Loucy (cell line): ENCODE results near the gene FEM1B.

ENCODE experiments used
- H2AFZ ChIP-seq: fragments of 200-600 bp; sonication (generic); 2 replicates; pipeline ENCODE4 v1.6.0; 2016; ENCODE audit warnings: antibody characterized with exemption, mild to moderate bottlenecking, low read length, moderate library complexity
- H3F3A ChIP-seq: fragments of 200-600 bp; 2 replicates; pipeline ENCODE4 v1.6.0; 2016; ENCODE audit warnings: antibody characterized with exemption, low read depth, mild to moderate bottlenecking
- H3K27me3 ChIP-seq: fragments of 200-600 bp; sonication (generic); 2 replicates; pipeline ENCODE4 v1.6.1; 2014; ENCODE audit warnings: low read length, mild to moderate bottlenecking; ENCODE audit not compliant: insufficient read depth, poor library complexity, severe bottlenecking
- H3K36me3 ChIP-seq: fragments of 200-600 bp; sonication (generic); 2 replicates; pipeline ENCODE4 v1.6.1; 2016; ENCODE audit warnings: low read length; ENCODE audit not compliant: insufficient read depth
- H3K4me1 ChIP-seq: fragments of 200-600 bp; sonication (generic); 2 replicates; pipeline ENCODE4 v1.5.1; 2014; ENCODE audit warnings: low read length, mild to moderate bottlenecking; ENCODE audit not compliant: insufficient read depth, poor library complexity, severe bottlenecking
- H3K4me2 ChIP-seq: fragments of 200-600 bp; sonication (generic); 2 replicates; pipeline ENCODE4 v1.6.0; 2014; ENCODE audit warnings: antibody characterized with exemption, low read length, low read depth, mild to moderate bottlenecking; ENCODE audit not compliant: poor library complexity, severe bottlenecking
- H3K4me3 ChIP-seq: fragments of 200-600 bp; sonication (generic); 2 replicates; pipeline ENCODE4 v1.5.1; 2014; ENCODE audit warnings: low read length, mild to moderate bottlenecking, mixed read lengths; ENCODE audit not compliant: poor library complexity, severe bottlenecking
- H3K79me2 ChIP-seq: fragments of 200-600 bp; sonication (generic); 2 replicates; pipeline ENCODE4 v1.6.1; 2014; ENCODE audit warnings: low read length; ENCODE audit not compliant: insufficient read depth
- H3K9ac ChIP-seq: fragments of 200-600 bp; sonication (generic); 2 replicates; pipeline ENCODE4 v1.6.0; 2014; ENCODE audit warnings: mild to moderate bottlenecking, low read depth, low read length, moderate library complexity; ENCODE audit not compliant: poor library complexity, severe bottlenecking
- H3K9me2 ChIP-seq: fragments of 200-600 bp; sonication (generic); replicated peaks from 2 replicates; pipeline ENCODE4 v1.6.1; 2016; ENCODE audit warnings: low read depth, low read length, mixed read lengths
- H3K9me3 ChIP-seq: fragments of 200-600 bp; sonication (generic); 2 replicates; pipeline ENCODE4 v1.6.1; 2014; ENCODE audit warnings: mild to moderate bottlenecking, antibody characterized with exemption, low read length, low read depth; ENCODE audit not compliant: insufficient read depth
- H4K20me1 ChIP-seq: fragments of 200-600 bp; sonication (generic); 2 replicates; pipeline ENCODE4 v1.6.0; 2014; ENCODE audit warnings: antibody characterized with exemption, low read length, mild to moderate bottlenecking; ENCODE audit not compliant: insufficient read depth, poor library complexity, severe bottlenecking
- CTCF ChIP-seq: fragments of 200-600 bp; sonication (generic); conservative IDR thresholded peaks from 2 replicates; pipeline ENCODE4 v1.5.1; 2014; ENCODE audit warnings: mild to moderate bottlenecking, antibody characterized with exemption, low read length
- EZH2phosphoT487 ChIP-seq: fragments of 200-600 bp; IDR thresholded peaks from 2 replicates; pipeline ENCODE4 v1.6.1; 2018; ENCODE audit warnings: antibody characterized with exemption, mild to moderate bottlenecking, moderate library complexity, borderline replicate concordance

Gene FEM1B

GRCh38 chr15:68315495-68316031 lies 38.0 kb downstream of the FEM1B start:
- TF ChIP-seq CTCF (no peak), EZH2phosphoT487 (no peak)
- Histone ChIP-seq H3K4me2 (no peak overlapping the region), H3K4me3 (no peak overlapping the region)

GRCh38 chr15:68316061-68316804 lies 38.7 kb downstream of the FEM1B start:
- no peak overlapping the region for H2AFZ ChIP-seq
- no peaks in the 10 kb centered on the region for H3K79me2 ChIP-seq
- TF ChIP-seq EZH2phosphoT487 (no peak), CTCF (peak; percentile 30; the same call in 1 of the 2 replicates)
- no peaks in the 10 kb centered on the region for H3K9me3 ChIP-seq
- H3K4me2 ChIP-seq = no peak overlapping the region
- no peaks in the 10 kb centered on the region for H3F3A ChIP-seq
- H3K4me1 ChIP-seq = no peaks in the 10 kb centered on the region
- no peaks in the 10 kb centered on the region for H3K36me3 ChIP-seq
- H3K4me3 ChIP-seq = no peak overlapping the region
- no peaks in the 10 kb centered on the region for H4K20me1 ChIP-seq
- no peaks in the 10 kb centered on the region for H3K27me3 ChIP-seq
- H3K9me2 ChIP-seq = no peaks in the 10 kb centered on the region
- H3K9ac ChIP-seq = no peak overlapping the region

More at GRCh38 chr15:68315495-68316031, 38.0 kb downstream of the FEM1B start:
- H3K4me1 ChIP-seq = no peaks in the 10 kb centered on the region
- H3K9me3 ChIP-seq = no peaks in the 10 kb centered on the region
- no peaks in the 10 kb centered on the region for H3K36me3 ChIP-seq
- no peaks in the 10 kb centered on the region for H3K79me2 ChIP-seq
- no peak overlapping the region for H3K9ac ChIP-seq
- no peak overlapping the region for H2AFZ ChIP-seq
- H3F3A ChIP-seq = no peaks in the 10 kb centered on the region
- H3K9me2 ChIP-seq = no peaks in the 10 kb centered on the region
- no peaks in the 10 kb centered on the region for H3K27me3 ChIP-seq
- H4K20me1 ChIP-seq = no peaks in the 10 kb centered on the region

GRCh38 chr15:68317281-68318007 lies 39.9 kb downstream of the FEM1B start:
- Histone ChIP-seq H3K27me3 (no peaks in the 10 kb centered on the region), H3K36me3 (no peaks in the 10 kb centered on the region), H3K9me2 (no peaks in the 10 kb centered on the region), H4K20me1 (no peaks in the 10 kb centered on the region), H3K9me3 (no peaks in the 10 kb centered on the region), H3F3A (no peaks in the 10 kb centered on the region), H2AFZ (no peak overlapping the region), H3K79me2 (no peaks in the 10 kb centered on the region), H3K4me2 (no peak overlapping the region), H3K4me3 (no peak overlapping the region), H3K4me1 (peaks cover 10% of the 10 kb centered on the region), H3K9ac (no peak overlapping the region)
- TF ChIP-seq EZH2phosphoT487 (no peak), CTCF (no peak)
